Ascending aorta (tissue), 2 donors: ENCODE measurements around the gene IL10RA. TPM values are rescaled to one million over a fixed set of nuclear protein-coding genes. Genes with fewer than 3 reads are reported as not detected.

Experiments used
- DNase-seq, 2 donors: peaks; one replicate each; pipeline ENCODE4 v3.0.0-alpha.2; 2019; ENCODE audit warnings: low spot score in 2 of 2
- H3K27ac ChIP-seq, 2 donors: fragments of 200-600 bp; sonication (generic); one replicate each; pipeline ENCODE4 v1.5.1; 2016 to 2017; ENCODE audit warnings: mild to moderate bottlenecking in 1 of 2
- H3K27me3 ChIP-seq: fragments of 200-600 bp; sonication (generic); one replicate; pipeline ENCODE4 v1.5.1; 2017
- H3K36me3 ChIP-seq, 2 donors: fragments of 200-600 bp; sonication (generic); one replicate each; pipeline ENCODE4 v1.5.1; 2016
- H3K4me1 ChIP-seq, 2 donors: fragments of 200-600 bp; sonication (generic); one replicate each; pipeline ENCODE4 v1.5.1; 2016 to 2017; ENCODE audit warnings: mild to moderate bottlenecking in 1 of 2
- H3K4me3 ChIP-seq, 2 donors: fragments of 200-600 bp; sonication (generic); one replicate each; pipeline ENCODE4 v1.5.1; 2016 to 2017; ENCODE audit warnings: mild to moderate bottlenecking in 1 of 2
- H3K9me3 ChIP-seq, 2 donors: fragments of 200-600 bp; sonication (generic); one replicate each; pipeline ENCODE4 v1.5.1; 2016
- intact Hi-C: fragments of 100-400 bp; cut with DNase I; formaldehyde crosslinking; loops from one replicate; pipeline ENCODE4 v1.15.1; 2023
- total RNA-seq: library from RNA; depleted of rRNA; stranded (reverse); fragments of >200 nt; gene quantifications from one replicate; pipeline ENCODE4 v1.1.0, GENCODE V29; 2016
- TF ChIP-seq, protein P1 (sequence below), 3 experiments: fragments of 200-600 bp in 2 of 3; fragments of 450-650 bp in 1 of 3; sonication (generic) in 2 of 3; IDR thresholded peaks; one replicate each; pipeline ENCODE4 v1.5.1; 2016 to 2019; ENCODE audit warnings: antibody characterized with exemption in 3 of 3, mild to moderate bottlenecking in 1 of 3, moderate library complexity in 1 of 3

The IL10RA gene
- total RNA-seq, 1 donor from 2014 or later: 38.6 TPM

DNA sequence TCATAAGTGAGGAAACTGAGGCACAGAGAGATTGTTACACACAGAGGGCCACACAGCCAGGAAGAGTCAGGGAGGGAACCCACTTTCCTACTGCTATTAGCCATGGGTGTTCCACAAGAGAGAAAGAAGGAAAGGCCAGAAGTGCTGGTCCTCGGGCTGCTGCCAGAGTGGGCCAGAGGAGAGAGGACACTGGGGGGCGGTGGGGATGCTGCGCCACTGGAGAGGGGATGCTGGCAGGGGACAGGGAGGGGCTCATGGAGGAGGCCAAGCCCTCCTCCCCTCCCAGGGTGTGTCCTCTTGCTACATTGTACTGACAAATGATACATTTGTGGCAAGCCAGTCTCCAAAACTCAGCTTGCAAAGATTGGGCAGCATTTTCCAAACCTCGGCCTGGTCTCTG lies 9.9 kb downstream of the IL10RA start:
- H3K9me3 ChIP-seq: no peaks in the 10 kb centered on the region
- no peak for DNase-seq

DNA sequence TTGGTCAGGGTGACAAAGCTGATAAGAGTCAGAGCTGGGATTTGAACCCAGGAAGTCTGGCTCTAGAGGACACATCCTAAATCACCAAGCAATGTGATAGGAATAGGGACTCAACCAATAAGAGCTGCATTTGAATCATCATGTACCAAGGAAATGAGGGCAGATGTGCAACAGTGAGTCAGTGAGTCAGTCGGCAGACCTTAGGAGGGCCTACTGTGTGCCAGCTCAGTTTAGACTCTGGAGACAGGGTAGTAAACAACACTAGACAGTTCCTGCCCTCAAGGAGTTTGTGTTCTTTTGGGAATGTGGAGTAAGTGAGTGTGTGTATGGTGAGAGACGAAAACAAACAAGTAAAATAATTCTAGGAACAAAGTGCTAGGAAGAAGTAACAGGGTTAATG lies 11.2 kb downstream of the IL10RA start:
- intact Hi-C loops: no loop called here
- H3K9me3 ChIP-seq: no peaks in the 10 kb centered on the region
- no peaks in the 10 kb centered on the region for H3K27me3 ChIP-seq
- H3K4me1 ChIP-seq: no peaks in the 10 kb centered on the region
- no peak for DNase-seq
- TF ChIP-seq, protein P1, sequence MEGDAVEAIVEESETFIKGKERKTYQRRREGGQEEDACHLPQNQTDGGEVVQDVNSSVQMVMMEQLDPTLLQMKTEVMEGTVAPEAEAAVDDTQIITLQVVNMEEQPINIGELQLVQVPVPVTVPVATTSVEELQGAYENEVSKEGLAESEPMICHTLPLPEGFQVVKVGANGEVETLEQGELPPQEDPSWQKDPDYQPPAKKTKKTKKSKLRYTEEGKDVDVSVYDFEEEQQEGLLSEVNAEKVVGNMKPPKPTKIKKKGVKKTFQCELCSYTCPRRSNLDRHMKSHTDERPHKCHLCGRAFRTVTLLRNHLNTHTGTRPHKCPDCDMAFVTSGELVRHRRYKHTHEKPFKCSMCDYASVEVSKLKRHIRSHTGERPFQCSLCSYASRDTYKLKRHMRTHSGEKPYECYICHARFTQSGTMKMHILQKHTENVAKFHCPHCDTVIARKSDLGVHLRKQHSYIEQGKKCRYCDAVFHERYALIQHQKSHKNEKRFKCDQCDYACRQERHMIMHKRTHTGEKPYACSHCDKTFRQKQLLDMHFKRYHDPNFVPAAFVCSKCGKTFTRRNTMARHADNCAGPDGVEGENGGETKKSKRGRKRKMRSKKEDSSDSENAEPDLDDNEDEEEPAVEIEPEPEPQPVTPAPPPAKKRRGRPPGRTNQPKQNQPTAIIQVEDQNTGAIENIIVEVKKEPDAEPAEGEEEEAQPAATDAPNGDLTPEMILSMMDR (IDR thresholded peaks at IDR 0.05): no peak
- H3K36me3 ChIP-seq: no peaks in the 10 kb centered on the region
- no peak overlapping the region for H3K27ac ChIP-seq
- H3K4me3 ChIP-seq: no peak overlapping the region

More for the DNA sequence above, 9.9 kb downstream of the IL10RA start:
- Histone ChIP-seq H3K4me1 (no peaks in the 10 kb centered on the region), H3K27me3 (no peaks in the 10 kb centered on the region), H3K36me3 (no peaks in the 10 kb centered on the region), H3K4me3 (no peak overlapping the region), H3K27ac (no peak overlapping the region)
- intact Hi-C loops: no loop called here
- TF ChIP-seq, protein P1 (IDR thresholded peaks at IDR 0.05): no peak

DNA sequence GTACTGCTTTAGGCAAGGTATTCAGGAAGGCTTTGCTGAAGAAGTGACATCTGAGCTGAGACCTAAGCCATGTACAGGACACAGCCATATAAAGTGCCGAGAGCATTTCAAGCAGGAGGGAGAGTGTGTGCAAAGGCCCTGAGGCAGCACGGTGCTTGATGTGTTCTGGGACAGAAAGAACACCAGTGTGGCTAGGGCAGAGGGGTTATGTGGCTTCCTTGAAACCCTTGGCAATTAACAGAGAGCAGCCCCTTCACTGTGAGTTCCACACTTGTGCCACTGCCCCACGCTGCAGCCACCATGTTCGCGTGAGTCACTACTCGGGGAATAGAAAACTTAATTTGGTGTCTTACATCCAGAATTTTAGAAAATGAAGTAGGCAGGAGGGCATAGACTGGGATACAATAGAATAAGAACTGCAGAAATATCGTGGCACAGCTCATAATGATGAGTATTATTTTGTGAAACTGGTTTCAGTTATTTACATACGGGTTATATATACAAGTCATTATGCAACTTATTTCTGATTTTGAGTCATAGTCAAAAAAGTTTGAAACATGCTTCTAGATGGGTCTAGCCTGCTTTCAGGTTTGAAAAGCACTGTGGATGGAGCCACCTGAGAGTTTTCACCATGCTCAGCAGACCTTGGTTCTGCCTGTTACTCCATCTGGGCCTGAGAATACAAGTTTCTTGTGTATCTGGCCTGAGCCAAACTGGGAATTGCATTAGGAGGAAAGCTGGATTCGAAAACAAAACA lies 11.8 kb downstream of the IL10RA start:
- Histone ChIP-seq H3K27me3 (no peaks in the 10 kb centered on the region), H3K36me3 (no peaks in the 10 kb centered on the region), H3K4me3 (no peak overlapping the region), H3K4me1 (no peaks in the 10 kb centered on the region), H3K9me3 (no peaks in the 10 kb centered on the region), H3K27ac (no peak overlapping the region)
- no peak for DNase-seq
- TF ChIP-seq, protein P1 (IDR thresholded peaks at IDR 0.05): no peak
- intact Hi-C loops: no loop called here

DNA sequence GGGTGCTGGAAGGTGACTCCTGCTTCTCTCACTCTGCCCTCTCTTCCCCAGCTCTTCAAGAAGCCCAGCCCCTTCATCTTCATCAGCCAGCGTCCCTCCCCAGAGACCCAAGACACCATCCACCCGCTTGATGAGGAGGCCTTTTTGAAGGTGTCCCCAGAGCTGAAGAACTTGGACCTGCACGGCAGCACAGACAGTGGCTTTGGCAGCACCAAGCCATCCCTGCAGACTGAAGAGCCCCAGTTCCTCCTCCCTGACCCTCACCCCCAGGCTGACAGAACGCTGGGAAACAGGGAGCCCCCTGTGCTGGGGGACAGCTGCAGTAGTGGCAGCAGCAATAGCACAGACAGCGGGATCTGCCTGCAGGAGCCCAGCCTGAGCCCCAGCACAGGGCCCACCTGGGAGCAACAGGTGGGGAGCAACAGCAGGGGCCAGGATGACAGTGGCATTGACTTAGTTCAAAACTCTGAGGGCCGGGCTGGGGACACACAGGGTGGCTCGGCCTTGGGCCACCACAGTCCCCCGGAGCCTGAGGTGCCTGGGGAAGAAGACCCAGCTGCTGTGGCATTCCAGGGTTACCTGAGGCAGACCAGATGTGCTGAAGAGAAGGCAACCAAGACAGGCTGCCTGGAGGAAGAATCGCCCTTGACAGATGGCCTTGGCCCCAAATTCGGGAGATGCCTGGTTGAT lies 12.6 kb downstream of the IL10RA start:
- intact Hi-C loops: no loop called here
- TF ChIP-seq, protein P1 (IDR thresholded peaks at IDR 0.05): no peak
- H3K27me3 ChIP-seq: no peaks in the 10 kb centered on the region
- no peak overlapping the region for H3K27ac ChIP-seq
- no peak overlapping the region for H3K4me3 ChIP-seq
- no peaks in the 10 kb centered on the region for H3K4me1 ChIP-seq
- no peak for DNase-seq
- H3K36me3 ChIP-seq: no peaks in the 10 kb centered on the region
- no peaks in the 10 kb centered on the region for H3K9me3 ChIP-seq

DNA sequence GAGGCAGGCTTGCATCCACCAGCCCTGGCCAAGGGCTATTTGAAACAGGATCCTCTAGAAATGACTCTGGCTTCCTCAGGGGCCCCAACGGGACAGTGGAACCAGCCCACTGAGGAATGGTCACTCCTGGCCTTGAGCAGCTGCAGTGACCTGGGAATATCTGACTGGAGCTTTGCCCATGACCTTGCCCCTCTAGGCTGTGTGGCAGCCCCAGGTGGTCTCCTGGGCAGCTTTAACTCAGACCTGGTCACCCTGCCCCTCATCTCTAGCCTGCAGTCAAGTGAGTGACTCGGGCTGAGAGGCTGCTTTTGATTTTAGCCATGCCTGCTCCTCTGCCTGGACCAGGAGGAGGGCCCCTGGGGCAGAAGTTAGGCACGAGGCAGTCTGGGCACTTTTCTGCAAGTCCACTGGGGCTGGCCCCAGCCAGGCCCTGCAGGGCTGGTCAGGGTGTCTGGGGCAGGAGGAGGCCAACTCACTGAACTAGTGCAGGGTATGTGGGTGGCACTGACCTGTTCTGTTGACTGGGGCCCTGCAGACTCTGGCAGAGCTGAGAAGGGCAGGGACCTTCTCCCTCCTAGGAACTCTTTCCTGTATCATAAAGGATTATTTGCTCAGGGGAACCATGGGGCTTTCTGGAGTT lies 13.3 kb downstream of the IL10RA start:
- Histone ChIP-seq H3K4me3 (no peak overlapping the region), H3K27ac (no peak overlapping the region), H3K9me3 (no peaks in the 10 kb centered on the region), H3K36me3 (no peaks in the 10 kb centered on the region), H3K27me3 (no peaks in the 10 kb centered on the region), H3K4me1 (no peaks in the 10 kb centered on the region)
- intact Hi-C loops: no loop called here
- TF ChIP-seq, protein P1 (IDR thresholded peaks at IDR 0.05): no peak
- no peak for DNase-seq
